Measurements from ENCODE around the gene NMNAT3. TPM values are rescaled to one million over a fixed set of nuclear protein-coding genes. Genes with fewer than 3 reads are reported as not detected.

Gene NMNAT3
- total and polyA plus RNA-seq, 2 experiments from 2014 or later = 8.3 to 9.2 TPM

DNA sequence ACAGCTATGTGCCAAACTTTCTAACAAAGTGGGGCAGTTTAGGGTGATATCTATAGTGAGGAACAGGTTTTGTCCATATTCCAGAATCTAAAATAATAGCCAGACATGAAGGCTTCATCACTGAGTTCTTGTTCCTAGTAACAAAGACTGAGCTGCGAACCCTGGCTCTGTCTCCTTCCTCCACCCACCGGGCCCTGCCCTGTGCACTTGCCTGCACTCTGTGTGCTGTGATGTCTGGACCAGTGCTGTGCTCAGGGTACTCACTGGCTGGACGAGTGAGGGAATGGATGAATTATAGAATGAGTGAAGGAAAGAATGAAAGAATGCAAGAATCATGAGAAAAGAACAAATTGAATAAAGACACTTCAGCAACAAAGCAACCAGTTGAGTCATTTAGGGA is 8.9 kb upstream of the NMNAT3 start:
- Histone ChIP-seq H3K79me2 (replicated peaks; ENCODE audit: insufficient read depth) (no peaks in the 10 kb centered on the region), H3K4me3 (no peak overlapping the region), H2AFZ (no peak overlapping the region), H3K27ac (ENCODE audit: low read depth) (no peak overlapping the region), H3F3A (replicated peaks; ENCODE audit: low read depth) (no peaks in the 10 kb centered on the region), H3K27me3 (ENCODE audit: insufficient read depth) (no peaks in the 10 kb centered on the region), H3K4me1 (ENCODE audit: insufficient read depth) (peaks cover 4% of the 10 kb centered on the region; the same call in 1 of the 2 replicates), H3K9me2 (ENCODE audit: insufficient read depth) (no peaks in the 10 kb centered on the region), H3K4me2 (no peak overlapping the region), H4K20me1 (replicated peaks; ENCODE audit: insufficient read depth) (no peaks in the 10 kb centered on the region), H3K36me3 (ENCODE audit: insufficient read depth) (no peaks in the 10 kb centered on the region)
- no peak overlapping the region for H3K27ac Mint-ChIP-seq
- H3K9me3 Mint-ChIP-seq = no peaks in the 10 kb centered on the region
- H3K4me3 Mint-ChIP-seq = no peak overlapping the region
- H3K4me1 Mint-ChIP-seq = peaks cover 4% of the 10 kb centered on the region; the same call in 2 of the 3 replicates
- TF ChIP-seq CREB1 (CRISPR knock-in tag; IDR thresholded peaks at IDR 0.05; ENCODE audit: low read depth) (no peak), ZNF331 (CRISPR knock-in tag; IDR thresholded peaks at IDR 0.05; ENCODE audit: low read depth) (no peak), EZH2 (IDR thresholded peaks at IDR 0.05; ENCODE audit: low read depth, unreplicated experiment) (no peak), EZH2phosphoT487 (IDR thresholded peaks at IDR 0.05; ENCODE audit: unreplicated experiment) (no peak), NANOG (IDR thresholded peaks at IDR 0.05; ENCODE audit: borderline replicate concordance) (no peak), JUNB (IDR thresholded peaks at IDR 0.05; ENCODE audit: unreplicated experiment) (no peak), POLR2AphosphoS5 (IDR thresholded peaks at IDR 0.05; ENCODE audit: low read depth) (no peak), ZNF114 (CRISPR knock-in tag; IDR thresholded peaks at IDR 0.05) (no peak), STAT1 (IDR thresholded peaks at IDR 0.05; ENCODE audit: unreplicated experiment) (no peak)
- TF ChIP-seq, protein P1, sequence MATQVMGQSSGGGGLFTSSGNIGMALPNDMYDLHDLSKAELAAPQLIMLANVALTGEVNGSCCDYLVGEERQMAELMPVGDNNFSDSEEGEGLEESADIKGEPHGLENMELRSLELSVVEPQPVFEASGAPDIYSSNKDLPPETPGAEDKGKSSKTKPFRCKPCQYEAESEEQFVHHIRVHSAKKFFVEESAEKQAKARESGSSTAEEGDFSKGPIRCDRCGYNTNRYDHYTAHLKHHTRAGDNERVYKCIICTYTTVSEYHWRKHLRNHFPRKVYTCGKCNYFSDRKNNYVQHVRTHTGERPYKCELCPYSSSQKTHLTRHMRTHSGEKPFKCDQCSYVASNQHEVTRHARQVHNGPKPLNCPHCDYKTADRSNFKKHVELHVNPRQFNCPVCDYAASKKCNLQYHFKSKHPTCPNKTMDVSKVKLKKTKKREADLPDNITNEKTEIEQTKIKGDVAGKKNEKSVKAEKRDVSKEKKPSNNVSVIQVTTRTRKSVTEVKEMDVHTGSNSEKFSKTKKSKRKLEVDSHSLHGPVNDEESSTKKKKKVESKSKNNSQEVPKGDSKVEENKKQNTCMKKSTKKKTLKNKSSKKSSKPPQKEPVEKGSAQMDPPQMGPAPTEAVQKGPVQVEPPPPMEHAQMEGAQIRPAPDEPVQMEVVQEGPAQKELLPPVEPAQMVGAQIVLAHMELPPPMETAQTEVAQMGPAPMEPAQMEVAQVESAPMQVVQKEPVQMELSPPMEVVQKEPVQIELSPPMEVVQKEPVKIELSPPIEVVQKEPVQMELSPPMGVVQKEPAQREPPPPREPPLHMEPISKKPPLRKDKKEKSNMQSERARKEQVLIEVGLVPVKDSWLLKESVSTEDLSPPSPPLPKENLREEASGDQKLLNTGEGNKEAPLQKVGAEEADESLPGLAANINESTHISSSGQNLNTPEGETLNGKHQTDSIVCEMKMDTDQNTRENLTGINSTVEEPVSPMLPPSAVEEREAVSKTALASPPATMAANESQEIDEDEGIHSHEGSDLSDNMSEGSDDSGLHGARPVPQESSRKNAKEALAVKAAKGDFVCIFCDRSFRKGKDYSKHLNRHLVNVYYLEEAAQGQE (IDR thresholded peaks at IDR 0.05; ENCODE audit: unreplicated experiment) = no peak
- TF ChIP-seq, protein P2, sequence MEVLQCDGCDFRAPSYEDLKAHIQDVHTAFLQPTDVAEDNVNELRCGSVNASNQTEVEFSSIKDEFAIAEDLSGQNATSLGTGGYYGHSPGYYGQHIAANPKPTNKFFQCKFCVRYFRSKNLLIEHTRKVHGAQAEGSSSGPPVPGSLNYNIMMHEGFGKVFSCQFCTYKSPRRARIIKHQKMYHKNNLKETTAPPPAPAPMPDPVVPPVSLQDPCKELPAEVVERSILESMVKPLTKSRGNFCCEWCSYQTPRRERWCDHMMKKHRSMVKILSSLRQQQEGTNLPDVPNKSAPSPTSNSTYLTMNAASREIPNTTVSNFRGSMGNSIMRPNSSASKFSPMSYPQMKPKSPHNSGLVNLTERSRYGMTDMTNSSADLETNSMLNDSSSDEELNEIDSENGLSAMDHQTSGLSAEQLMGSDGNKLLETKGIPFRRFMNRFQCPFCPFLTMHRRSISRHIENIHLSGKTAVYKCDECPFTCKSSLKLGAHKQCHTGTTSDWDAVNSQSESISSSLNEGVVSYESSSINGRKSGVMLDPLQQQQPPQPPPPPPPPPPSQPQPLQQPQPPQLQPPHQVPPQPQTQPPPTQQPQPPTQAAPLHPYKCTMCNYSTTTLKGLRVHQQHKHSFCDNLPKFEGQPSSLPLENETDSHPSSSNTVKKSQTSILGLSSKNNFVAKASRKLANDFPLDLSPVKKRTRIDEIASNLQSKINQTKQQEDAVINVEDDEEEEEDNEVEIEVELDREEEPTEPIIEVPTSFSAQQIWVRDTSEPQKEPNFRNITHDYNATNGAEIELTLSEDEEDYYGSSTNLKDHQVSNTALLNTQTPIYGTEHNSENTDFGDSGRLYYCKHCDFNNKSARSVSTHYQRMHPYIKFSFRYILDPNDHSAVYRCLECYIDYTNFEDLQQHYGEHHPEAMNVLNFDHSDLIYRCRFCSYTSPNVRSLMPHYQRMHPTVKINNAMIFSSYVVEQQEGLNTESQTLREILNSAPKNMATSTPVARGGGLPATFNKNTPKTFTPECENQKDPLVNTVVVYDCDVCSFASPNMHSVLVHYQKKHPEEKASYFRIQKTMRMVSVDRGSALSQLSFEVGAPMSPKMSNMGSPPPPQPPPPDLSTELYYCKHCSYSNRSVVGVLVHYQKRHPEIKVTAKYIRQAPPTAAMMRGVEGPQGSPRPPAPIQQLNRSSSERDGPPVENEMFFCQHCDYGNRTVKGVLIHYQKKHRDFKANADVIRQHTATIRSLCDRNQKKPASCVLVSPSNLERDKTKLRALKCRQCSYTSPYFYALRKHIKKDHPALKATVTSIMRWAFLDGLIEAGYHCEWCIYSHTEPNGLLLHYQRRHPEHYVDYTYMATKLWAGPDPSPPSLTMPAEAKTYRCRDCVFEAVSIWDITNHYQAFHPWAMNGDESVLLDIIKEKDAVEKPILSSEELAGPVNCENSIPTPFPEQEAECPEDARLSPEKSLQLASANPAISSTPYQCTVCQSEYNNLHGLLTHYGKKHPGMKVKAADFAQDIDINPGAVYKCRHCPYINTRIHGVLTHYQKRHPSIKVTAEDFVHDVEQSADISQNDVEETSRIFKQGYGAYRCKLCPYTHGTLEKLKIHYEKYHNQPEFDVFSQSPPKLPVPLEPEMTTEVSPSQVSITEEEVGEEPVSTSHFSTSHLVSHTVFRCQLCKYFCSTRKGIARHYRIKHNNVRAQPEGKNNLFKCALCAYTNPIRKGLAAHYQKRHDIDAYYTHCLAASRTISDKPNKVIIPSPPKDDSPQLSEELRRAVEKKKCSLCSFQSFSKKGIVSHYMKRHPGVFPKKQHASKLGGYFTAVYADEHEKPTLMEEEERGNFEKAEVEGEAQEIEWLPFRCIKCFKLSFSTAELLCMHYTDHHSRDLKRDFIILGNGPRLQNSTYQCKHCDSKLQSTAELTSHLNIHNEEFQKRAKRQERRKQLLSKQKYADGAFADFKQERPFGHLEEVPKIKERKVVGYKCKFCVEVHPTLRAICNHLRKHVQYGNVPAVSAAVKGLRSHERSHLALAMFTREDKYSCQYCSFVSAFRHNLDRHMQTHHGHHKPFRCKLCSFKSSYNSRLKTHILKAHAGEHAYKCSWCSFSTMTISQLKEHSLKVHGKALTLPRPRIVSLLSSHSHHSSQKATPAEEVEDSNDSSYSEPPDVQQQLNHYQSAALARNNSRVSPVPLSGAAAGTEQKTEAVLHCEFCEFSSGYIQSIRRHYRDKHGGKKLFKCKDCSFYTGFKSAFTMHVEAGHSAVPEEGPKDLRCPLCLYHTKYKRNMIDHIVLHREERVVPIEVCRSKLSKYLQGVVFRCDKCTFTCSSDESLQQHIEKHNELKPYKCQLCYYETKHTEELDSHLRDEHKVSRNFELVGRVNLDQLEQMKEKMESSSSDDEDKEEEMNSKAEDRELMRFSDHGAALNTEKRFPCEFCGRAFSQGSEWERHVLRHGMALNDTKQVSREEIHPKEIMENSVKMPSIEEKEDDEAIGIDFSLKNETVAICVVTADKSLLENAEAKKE (CRISPR knock-in tag; IDR thresholded peaks at IDR 0.05) = no peak
- TF ChIP-seq, protein P3, sequence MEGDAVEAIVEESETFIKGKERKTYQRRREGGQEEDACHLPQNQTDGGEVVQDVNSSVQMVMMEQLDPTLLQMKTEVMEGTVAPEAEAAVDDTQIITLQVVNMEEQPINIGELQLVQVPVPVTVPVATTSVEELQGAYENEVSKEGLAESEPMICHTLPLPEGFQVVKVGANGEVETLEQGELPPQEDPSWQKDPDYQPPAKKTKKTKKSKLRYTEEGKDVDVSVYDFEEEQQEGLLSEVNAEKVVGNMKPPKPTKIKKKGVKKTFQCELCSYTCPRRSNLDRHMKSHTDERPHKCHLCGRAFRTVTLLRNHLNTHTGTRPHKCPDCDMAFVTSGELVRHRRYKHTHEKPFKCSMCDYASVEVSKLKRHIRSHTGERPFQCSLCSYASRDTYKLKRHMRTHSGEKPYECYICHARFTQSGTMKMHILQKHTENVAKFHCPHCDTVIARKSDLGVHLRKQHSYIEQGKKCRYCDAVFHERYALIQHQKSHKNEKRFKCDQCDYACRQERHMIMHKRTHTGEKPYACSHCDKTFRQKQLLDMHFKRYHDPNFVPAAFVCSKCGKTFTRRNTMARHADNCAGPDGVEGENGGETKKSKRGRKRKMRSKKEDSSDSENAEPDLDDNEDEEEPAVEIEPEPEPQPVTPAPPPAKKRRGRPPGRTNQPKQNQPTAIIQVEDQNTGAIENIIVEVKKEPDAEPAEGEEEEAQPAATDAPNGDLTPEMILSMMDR (conservative IDR thresholded peaks at IDR 0.05; ENCODE audit: low read depth in 2 of 2) = no peak
- TF ChIP-seq, protein P4, sequence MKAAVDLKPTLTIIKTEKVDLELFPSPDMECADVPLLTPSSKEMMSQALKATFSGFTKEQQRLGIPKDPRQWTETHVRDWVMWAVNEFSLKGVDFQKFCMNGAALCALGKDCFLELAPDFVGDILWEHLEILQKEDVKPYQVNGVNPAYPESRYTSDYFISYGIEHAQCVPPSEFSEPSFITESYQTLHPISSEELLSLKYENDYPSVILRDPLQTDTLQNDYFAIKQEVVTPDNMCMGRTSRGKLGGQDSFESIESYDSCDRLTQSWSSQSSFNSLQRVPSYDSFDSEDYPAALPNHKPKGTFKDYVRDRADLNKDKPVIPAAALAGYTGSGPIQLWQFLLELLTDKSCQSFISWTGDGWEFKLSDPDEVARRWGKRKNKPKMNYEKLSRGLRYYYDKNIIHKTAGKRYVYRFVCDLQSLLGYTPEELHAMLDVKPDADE (IDR thresholded peaks at IDR 0.05) = no peak
- no peaks in the 10 kb centered on the region for H3K36me3 Mint-ChIP-seq (ENCODE audit: low read depth)
- peaks cover 2% of the 10 kb centered on the region for H3K27me3 Mint-ChIP-seq (ENCODE audit: insufficient read depth, low read depth, poor library complexity)
- no peak for ATAC-seq
- DNase-seq (ENCODE audit: low spot score) = no peak

All from GM23338 (cell line).